Effector memory CD8-positive, alpha-beta T cell (primary cell): ENCODE results near the gene BRAT1.

Experiments used
- ATAC-seq: fragments of 150-1000 bp; cut with Tn5 transposase; replicated peaks from 2 replicates; pipeline ENCODE4 v1.10.0; 2021; ENCODE audit warnings: mild to moderate bottlenecking, moderate library complexity
- DNase-seq, 3 experiments: peaks; one replicate each; pipeline ENCODE4 v3.0.0; 2021
- H3K27ac Mint-ChIP-seq, 2 donors: one replicate each; pipeline ENCODE4 v1.8.0; 2022; ENCODE audit warnings: mild to moderate bottlenecking in 2 of 2, mixed read lengths in 2 of 2, moderate library complexity in 2 of 2
- H3K27me3 Mint-ChIP-seq, 2 donors: one replicate each; pipeline ENCODE4 v1.8.0; 2022; ENCODE audit warnings: mixed read lengths in 2 of 2
- H3K36me3 Mint-ChIP-seq: one replicate; pipeline ENCODE4 v1.8.0; 2022; ENCODE audit warnings: mild to moderate bottlenecking, moderate library complexity, mixed read lengths; ENCODE audit not compliant: insufficient read depth
- H3K4me1 Mint-ChIP-seq, 2 donors: one replicate each; pipeline ENCODE4 v1.8.0; 2022; ENCODE audit warnings: low read depth in 2 of 2, mixed read lengths in 2 of 2
- H3K4me3 Mint-ChIP-seq, 2 donors: one replicate each; pipeline ENCODE4 v1.8.0; 2022; ENCODE audit warnings: mild to moderate bottlenecking in 2 of 2, mixed read lengths in 2 of 2, moderate library complexity in 2 of 2
- H3K9me3 Mint-ChIP-seq, 2 donors: one replicate each; pipeline ENCODE4 v1.8.0; 2022; ENCODE audit warnings: mixed read lengths in 2 of 2

The BRAT1 gene

DNA sequence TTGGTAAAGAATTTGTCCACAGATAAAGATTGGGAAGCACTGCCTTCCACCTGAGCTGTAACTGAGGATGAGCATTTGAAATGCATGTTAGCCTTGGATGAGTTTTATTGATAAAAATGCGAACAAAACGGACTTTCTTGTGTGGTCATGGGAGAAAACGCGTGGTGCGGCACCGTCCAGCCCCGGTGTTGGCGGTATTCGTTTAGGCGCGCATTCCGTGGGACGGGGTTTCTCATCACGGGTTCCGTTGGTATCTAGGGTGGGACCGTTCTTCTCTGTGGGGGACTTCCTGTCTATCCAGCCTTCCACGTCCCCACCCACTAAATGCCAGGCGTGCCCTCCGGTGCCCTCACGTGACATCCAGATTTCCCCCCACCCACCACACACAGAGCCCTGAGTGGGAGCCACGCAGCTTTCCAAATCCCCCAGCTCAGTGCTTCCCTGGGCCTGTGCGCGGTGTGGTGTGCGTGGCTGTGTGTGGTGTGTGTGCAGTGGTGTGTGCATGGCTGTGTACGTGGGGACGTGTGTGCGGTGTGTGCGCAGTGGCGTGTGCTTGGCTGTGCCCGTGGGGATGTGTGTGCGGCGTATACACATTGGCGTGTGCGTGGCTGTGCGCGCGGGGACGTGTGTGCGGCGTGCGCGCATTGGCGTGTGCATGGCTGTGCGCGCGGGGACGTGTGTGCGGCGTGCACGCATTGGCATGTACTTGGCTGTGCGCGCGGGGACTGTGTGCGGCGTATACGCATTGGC lies 21.6 kb upstream of the BRAT1 start:
- no peaks in the 10 kb centered on the region for H3K4me1 Mint-ChIP-seq
- H3K4me3 Mint-ChIP-seq, result no peak overlapping the region
- no peak for ATAC-seq
- no peak for DNase-seq
- H3K9me3 Mint-ChIP-seq, result no peaks in the 10 kb centered on the region
- no peaks in the 10 kb centered on the region for H3K27me3 Mint-ChIP-seq
- H3K27ac Mint-ChIP-seq, result no peak overlapping the region
- H3K36me3 Mint-ChIP-seq, result peaks cover 12% of the 10 kb centered on the region

DNA sequence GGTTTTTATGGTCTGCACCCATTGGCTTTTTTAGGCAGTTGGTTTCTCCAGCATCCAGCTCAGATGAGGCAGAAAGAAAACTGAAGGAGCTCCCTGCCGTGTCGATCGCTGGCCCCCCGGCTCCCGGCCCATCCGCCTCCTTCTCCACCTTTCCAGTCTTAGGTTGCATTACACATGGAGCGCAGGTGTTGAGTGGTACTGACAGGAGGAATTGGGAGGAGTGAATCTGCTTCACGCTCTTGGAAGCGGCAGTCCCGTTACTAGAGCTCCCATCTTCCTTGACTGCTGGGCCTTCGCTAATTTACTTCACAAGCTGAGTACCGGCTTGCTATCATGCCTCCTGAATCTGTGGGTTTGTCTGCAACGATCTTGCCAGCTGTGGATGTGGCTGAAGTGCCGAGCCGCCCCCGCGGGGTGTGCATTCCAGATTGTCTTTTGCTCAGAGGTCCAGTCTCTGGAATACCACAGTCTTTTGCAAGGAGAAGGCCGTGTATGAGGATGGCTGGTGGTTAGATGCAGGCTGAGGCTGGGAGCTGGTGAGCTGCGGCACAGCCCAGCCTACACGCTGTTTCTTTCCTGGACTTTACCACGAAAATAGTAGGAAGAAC lies 20.5 kb upstream of the BRAT1 start:
- DNase-seq (no peak), ATAC-seq (no peak)
- H3K27ac Mint-ChIP-seq, result no peak overlapping the region
- no peaks in the 10 kb centered on the region for H3K27me3 Mint-ChIP-seq
- H3K9me3 Mint-ChIP-seq, result no peaks in the 10 kb centered on the region
- no peaks in the 10 kb centered on the region for H3K4me1 Mint-ChIP-seq
- peaks cover 12% of the 10 kb centered on the region for H3K36me3 Mint-ChIP-seq
- no peak overlapping the region for H3K4me3 Mint-ChIP-seq

GRCh38 chr7:2575046-2575732 lies 19.9 kb upstream of the BRAT1 start:
- Mint-ChIP-seq H3K27me3 (no peaks in the 10 kb centered on the region), H3K36me3 (peaks cover 9% of the 10 kb centered on the region), H3K9me3 (no peaks in the 10 kb centered on the region), H3K4me1 (no peaks in the 10 kb centered on the region), H3K4me3 (no peak overlapping the region), H3K27ac (peak overlapping the region; percentile 31 to 77)
- ATAC-seq (no peak), DNase-seq (no peak)

DNA sequence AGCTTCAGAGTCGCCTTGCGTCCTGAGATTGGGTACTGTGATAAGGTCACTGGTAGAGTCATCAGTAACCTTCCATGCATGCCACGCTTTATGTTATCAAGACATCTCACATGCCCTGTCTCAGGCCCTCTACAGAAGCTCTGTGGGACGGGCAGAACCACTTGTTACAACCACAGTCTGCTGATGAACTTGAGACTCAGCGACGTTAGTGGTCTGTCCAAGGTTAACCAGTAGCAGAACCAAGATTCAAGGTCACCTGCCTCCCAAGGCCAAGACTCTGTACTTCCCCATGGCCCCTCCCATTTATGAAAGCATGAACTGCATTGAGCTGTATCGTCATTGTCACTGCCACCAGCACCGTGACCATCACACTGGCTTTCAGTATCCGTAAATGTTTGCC lies 18.4 kb upstream of the BRAT1 start:
- no peak for ATAC-seq

DNA sequence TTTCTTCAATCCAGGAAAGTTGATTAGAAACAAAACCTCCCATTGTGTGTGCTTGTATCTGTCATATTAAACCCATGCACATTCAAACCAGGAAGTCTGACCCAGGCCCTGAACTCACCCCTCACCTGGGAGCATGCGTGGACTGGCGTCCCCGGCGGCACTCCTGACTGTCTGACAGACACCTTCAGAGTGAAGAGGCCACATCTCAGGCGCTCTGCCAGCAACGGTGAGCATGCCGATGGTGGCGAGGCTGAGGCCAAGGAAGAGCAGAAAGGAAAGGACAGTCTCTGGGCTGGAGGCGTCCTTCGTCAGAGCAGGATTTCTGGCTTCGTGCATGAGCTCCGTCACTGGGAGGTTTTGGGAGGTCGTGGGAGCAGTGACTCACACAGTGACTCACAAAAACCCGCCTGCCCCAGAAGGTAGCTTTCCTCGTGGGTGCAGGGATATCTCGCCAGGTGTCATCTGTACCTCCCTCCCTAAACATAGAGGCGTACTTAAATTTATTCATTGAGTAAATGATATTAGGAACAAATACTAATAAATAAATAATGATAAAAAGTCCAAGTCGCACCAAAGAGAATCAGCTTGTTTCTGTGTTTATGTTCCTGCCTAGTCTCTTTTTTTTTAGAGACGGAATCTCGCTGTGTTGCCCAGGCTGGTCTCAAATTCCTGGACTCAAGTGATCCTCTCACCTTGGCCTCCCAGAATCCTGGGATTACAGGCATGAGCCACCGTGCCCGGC lies 16.9 kb upstream of the BRAT1 start:
- ATAC-seq, result no peak
- DNase-seq, result no peak
- Mint-ChIP-seq H3K27me3 (no peaks in the 10 kb centered on the region), H3K9me3 (no peaks in the 10 kb centered on the region), H3K4me3 (no peak overlapping the region), H3K4me1 (no peaks in the 10 kb centered on the region), H3K27ac (no peak overlapping the region), H3K36me3 (peaks cover 6% of the 10 kb centered on the region)

More for the DNA sequence above, 18.4 kb upstream of the BRAT1 start:
- DNase-seq, result no peak
- Mint-ChIP-seq H3K36me3 (peaks cover 6% of the 10 kb centered on the region), H3K27ac (no peak overlapping the region), H3K4me1 (no peaks in the 10 kb centered on the region), H3K27me3 (no peaks in the 10 kb centered on the region), H3K4me3 (no peak overlapping the region), H3K9me3 (no peaks in the 10 kb centered on the region)

DNA sequence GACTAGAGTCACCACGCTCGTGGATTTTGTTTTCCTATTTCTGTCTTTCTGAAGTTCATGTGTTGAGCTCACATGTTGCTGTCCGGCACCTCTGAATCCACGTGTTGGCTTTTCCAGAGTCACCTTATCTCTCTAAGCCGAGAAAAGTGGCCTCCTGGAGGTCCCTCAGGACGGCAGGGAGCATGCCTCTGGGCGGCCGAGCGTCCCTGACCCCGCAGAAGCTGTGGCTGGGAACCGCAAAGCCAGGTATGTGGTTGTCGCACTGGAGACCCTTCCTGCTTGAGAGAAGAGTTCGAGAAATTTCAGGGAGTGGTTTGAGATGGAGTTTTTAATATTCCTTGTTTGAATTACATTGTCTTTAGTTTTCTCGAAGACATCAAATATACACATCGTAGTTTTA lies 16.1 kb upstream of the BRAT1 start:
- no peak overlapping the region for H3K27ac Mint-ChIP-seq
- ATAC-seq, result no peak
- H3K9me3 Mint-ChIP-seq, result no peaks in the 10 kb centered on the region
- no peaks in the 10 kb centered on the region for H3K4me1 Mint-ChIP-seq
- DNase-seq, result no peak
- H3K27me3 Mint-ChIP-seq, result no peaks in the 10 kb centered on the region
- H3K36me3 Mint-ChIP-seq, result peaks cover 6% of the 10 kb centered on the region
- no peak overlapping the region for H3K4me3 Mint-ChIP-seq

DNA sequence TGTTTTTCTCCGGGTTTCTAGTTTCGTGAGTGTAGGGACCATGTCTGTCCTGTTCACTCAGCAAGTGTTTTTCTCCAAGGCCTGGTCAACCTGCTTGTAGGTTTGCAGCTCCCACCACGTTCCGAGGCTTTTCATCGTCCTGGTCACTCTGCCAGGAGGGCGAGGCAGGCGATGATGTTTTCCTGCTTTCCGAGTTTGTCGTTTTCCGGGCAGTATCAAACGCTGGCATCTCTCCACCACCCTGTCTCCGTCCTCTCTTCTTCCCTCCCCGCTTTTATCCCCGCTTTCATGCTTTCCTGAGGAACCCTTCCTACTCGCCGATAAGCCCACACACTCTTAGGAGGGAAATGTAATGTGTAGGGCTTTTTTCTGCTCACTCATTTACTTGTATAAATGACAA lies 14.7 kb upstream of the BRAT1 start:
- Mint-ChIP-seq H3K27me3 (no peaks in the 10 kb centered on the region), H3K27ac (no peak overlapping the region), H3K9me3 (no peaks in the 10 kb centered on the region), H3K36me3 (peaks cover 6% of the 10 kb centered on the region), H3K4me1 (no peaks in the 10 kb centered on the region), H3K4me3 (no peak overlapping the region)
- no peak for ATAC-seq
- no peak for DNase-seq

- peaks cover 3% of the 10 kb centered on the region for H3K36me3 Mint-ChIP-seq
- no peaks in the 10 kb centered on the region for H3K9me3 Mint-ChIP-seq
- DNase-seq (no peak), ATAC-seq (no peak)
- no peak overlapping the region for H3K27ac Mint-ChIP-seq
- H3K27me3 Mint-ChIP-seq, result no peaks in the 10 kb centered on the region
- H3K4me3 Mint-ChIP-seq, result no peak overlapping the region
- H3K4me1 Mint-ChIP-seq, result no peaks in the 10 kb centered on the region
These were observed 14.1 kb upstream of the BRAT1 start for GRCh38 chr7:2569421-2569820.

DNA sequence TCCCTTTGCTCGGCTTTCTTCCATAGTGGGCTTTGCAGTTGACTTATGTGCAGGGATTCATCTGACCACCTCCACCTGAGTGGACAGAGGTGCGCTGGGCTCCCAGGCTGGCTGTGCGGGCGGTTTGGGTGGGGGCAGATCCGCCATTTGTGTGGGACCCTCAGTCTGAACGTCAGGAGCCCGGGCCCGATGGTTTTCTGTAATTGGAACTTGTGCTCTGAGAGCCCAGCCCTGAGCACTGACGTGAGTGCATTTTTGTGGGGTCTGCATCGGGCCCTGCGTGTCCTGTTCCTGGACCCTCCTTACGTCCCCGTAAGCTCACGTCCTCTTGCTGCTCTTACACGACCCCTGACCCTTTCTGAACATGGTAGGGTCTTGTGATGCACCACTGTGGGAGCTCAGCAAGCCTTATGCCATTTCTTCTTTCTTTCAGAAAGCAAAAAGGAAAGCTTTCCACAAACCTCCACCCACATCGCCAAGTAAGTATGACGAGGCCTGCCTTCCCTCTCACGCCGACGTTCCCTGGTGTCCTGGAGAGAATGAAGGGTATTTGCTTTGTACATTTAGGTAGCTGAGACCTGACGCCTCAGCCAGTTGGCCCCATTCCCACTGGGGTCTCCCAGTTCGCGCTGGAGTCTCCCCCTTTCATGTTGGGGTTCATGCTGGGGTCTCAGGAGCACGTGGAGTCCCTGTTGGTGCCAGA lies 13.3 kb upstream of the BRAT1 start:
- Mint-ChIP-seq H3K27me3 (no peaks in the 10 kb centered on the region), H3K4me3 (no peak overlapping the region)

DNA sequence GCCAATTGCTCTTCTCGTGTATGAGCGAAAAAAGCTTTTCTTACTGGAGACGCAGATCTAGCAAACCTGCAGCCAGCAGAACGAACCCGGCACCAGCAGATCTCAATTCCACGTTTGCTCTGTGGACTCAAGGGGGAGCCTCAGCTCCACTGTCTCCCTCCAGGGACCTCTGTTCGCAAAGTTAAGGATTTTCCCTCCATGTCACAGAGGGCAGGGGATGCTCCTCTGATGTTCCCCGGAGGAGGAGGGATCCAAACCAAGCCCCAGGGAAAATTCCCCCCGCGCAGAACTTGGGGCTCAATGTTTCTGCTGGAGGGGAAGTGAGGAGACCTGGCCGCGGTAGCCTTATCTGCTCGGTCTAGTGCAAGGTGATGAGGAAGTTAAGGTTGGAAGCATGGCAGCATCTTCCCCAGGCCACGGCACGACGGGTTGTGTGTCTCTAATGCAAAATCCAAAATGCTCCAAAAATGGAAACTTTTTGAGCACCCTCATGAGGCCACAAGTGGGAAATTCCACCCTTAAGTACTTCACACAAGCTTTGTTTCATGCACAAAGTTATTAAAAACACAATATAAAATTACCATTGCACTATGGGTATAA lies 12.5 kb upstream of the BRAT1 start:
- no peak for ATAC-seq
- Mint-ChIP-seq H3K36me3 (no peaks in the 10 kb centered on the region), H3K9me3 (no peaks in the 10 kb centered on the region), H3K4me1 (no peaks in the 10 kb centered on the region), H3K27me3 (no peaks in the 10 kb centered on the region), H3K27ac (no peak overlapping the region), H3K4me3 (no peak overlapping the region)
- DNase-seq, result no peak

More for the DNA sequence above, 13.3 kb upstream of the BRAT1 start:
- H3K9me3 Mint-ChIP-seq, result no peaks in the 10 kb centered on the region
- H3K27ac Mint-ChIP-seq, result no peak overlapping the region
- no peak for DNase-seq
- H3K4me1 Mint-ChIP-seq, result no peaks in the 10 kb centered on the region
- ATAC-seq, result no peak
- H3K36me3 Mint-ChIP-seq, result peaks cover 3% of the 10 kb centered on the region

GRCh38 chr7:2566890-2567678 lies 11.8 kb upstream of the BRAT1 start:
- peak; percentile 50 for ATAC-seq
- Mint-ChIP-seq H3K9me3 (no peaks in the 10 kb centered on the region), H3K4me3 (peak overlapping the region in 1 of 2 donors; percentile 23), H3K27ac (no peak overlapping the region), H3K36me3 (no peaks in the 10 kb centered on the region), H3K27me3 (no peaks in the 10 kb centered on the region), H3K4me1 (no peaks in the 10 kb centered on the region)
- no peak for DNase-seq

DNA sequence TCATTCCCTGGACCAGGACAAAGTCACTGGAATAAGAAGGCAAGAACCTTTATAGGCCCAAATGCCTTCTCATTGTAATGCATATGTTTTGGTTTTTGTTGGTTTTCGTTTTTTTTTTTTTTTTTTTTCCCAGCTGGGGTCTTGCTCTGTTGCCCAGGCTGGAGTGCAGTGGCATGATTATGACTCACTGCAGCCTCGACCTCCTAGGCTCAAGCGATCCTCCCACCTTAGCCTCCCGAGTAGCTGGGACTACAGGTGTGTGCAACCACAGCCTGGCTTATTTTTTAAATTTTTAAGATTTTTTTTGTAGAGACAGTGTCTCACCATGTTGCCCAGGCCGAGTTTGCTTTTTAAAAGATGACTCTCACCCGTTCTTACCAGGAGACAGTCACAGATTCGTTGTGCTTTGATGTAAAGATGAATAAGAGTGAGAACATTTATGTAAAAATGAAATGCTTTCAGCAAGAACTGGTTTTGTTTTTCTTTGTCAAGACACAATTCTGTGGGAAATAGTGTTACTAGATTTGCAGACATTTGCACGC lies 11.1 kb upstream of the BRAT1 start:
- H3K27ac Mint-ChIP-seq, result no peak overlapping the region
- no peaks in the 10 kb centered on the region for H3K27me3 Mint-ChIP-seq
- H3K36me3 Mint-ChIP-seq, result no peaks in the 10 kb centered on the region
- DNase-seq (no peak), ATAC-seq (no peak)
- H3K4me1 Mint-ChIP-seq, result peaks cover 0 to 4% of the 10 kb centered on the region in 2 donors
- H3K4me3 Mint-ChIP-seq, result peak overlapping the region in 1 of 2 donors; percentile 23
- H3K9me3 Mint-ChIP-seq, result no peaks in the 10 kb centered on the region
